Mammary epithelial cell (primary cell): ENCODE results near the gene EMSY.

Source experiments
- CTCF ChIP-seq, 2 donors: IDR thresholded peaks in 1 of 2; conservative IDR thresholded peaks in 1 of 2; 2 replicates each; pipeline ENCODE4 v1.5.1; 2011 to 2012; ENCODE audit warnings: inconsistent platforms in 2 of 2, low read length in 2 of 2, mild to moderate bottlenecking in 2 of 2, control low read depth in 1 of 2, low read depth in 1 of 2; ENCODE audit not compliant: insufficient read depth in 1 of 2; ENCODE audit errors: extremely low read depth in 1 of 2
- EZH2 ChIP-seq: IDR thresholded peaks from 2 replicates; pipeline ENCODE4 v1.6.1; 2012; ENCODE audit warnings: low read length, inconsistent platforms, borderline replicate concordance

GRCh38 chr11:76601724-76602123 lies 156.9 kb downstream of the EMSY start:
- TF ChIP-seq CTCF (conservative IDR thresholded peaks at IDR 0.05 in 1 of 2, IDR thresholded peaks at IDR 0.05 in 1 of 2; ENCODE audit: extremely low read depth in 1 of 2, insufficient read depth in 1 of 2, low read depth in 1 of 2, low read length in 2 of 2) (no peak), EZH2 (no peak)
